MM.1S (cell line): ENCODE measurements around the gene MEGF11.

Experiments
- EZH2 ChIP-seq: fragments of 300-600 bp; sonication (generic); optimal IDR thresholded peaks from 2 replicates; pipeline ENCODE3; 2017; ENCODE audit warnings: low read depth, mild to moderate bottlenecking, antibody characterized with exemption, low read length, mixed read lengths
- TF ChIP-seq, protein P1 (sequence below): fragments of 300-600 bp; sonication (generic); IDR thresholded peaks from 2 replicates; pipeline ENCODE4 v1.5.1; 2016; ENCODE audit warnings: antibody characterized with exemption, low read length, mixed read lengths

GRCh38 chr15:66071160-66071920 is 182.2 kb downstream of the MEGF11 start:
- TF ChIP-seq, protein P1, sequence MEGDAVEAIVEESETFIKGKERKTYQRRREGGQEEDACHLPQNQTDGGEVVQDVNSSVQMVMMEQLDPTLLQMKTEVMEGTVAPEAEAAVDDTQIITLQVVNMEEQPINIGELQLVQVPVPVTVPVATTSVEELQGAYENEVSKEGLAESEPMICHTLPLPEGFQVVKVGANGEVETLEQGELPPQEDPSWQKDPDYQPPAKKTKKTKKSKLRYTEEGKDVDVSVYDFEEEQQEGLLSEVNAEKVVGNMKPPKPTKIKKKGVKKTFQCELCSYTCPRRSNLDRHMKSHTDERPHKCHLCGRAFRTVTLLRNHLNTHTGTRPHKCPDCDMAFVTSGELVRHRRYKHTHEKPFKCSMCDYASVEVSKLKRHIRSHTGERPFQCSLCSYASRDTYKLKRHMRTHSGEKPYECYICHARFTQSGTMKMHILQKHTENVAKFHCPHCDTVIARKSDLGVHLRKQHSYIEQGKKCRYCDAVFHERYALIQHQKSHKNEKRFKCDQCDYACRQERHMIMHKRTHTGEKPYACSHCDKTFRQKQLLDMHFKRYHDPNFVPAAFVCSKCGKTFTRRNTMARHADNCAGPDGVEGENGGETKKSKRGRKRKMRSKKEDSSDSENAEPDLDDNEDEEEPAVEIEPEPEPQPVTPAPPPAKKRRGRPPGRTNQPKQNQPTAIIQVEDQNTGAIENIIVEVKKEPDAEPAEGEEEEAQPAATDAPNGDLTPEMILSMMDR = no peak
- no peak for TF ChIP-seq EZH2
